Right forelimb (tissue), 1 donor: Measurements from ENCODE around the gene EDN2.

Experiments used
- DNase-seq: peaks from one replicate; pipeline ENCODE4 v3.0.0-alpha.2; 2018

EDN2 gene

DNA sequence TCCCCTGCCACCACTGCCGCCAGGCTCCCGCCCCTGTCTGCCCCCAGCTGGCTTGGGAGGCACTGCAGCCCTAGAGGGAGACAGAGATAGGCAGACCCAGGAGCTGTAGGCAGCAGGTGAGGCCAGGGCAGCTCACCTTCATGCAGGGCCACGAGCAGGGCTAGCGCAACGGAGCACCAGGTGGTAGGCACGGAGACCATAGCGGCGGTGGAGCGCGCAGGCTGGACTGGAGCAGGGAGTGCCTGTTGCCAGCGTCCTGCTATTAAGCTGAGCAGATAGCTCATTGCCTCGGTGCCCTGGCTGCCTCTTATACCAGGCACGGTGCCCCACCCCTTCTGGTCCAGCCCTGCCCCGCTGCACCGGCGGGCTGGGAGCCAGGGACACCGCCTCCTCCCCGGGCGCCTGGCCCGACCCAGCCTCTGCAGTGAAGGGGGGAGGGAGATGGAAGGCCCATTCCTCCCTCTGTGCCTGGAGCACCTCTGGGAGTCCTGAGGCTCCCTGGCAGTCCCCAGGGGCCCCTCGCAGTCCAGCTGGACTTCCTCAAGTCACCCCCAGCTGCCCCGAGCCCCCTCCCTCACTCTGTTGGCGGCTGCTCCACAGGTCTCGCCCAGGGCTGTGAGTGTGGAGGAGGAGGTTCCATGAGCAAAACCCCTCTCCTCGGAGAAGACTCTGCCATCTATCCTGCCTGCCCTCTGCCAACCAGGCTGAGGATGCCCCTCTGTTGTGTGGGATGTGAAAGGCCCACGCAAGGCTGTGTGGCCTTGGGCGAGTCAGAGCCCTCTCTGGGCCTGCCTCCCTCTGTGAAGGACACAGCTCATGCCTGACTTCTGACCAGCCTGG, at the start of gene EDN2:
Gene EDN2 (minus strand): TSS at position 282 of the 840 bp plus-strand sequence. CDS start 82 bp downstream, at position 200.
- no peak for DNase-seq

GRCh38 chr1:41533731-41534080, 49.2 kb upstream of the EDN2 start:
- DNase-seq: no peak

- DNase-seq: no peak
Observed at GRCh38 chr1:41533016-41533730, 48.7 kb upstream of the EDN2 start.

- no peak for DNase-seq
Observed at GRCh38 chr1:41532206-41532975, 47.9 kb upstream of the EDN2 start.

DNA sequence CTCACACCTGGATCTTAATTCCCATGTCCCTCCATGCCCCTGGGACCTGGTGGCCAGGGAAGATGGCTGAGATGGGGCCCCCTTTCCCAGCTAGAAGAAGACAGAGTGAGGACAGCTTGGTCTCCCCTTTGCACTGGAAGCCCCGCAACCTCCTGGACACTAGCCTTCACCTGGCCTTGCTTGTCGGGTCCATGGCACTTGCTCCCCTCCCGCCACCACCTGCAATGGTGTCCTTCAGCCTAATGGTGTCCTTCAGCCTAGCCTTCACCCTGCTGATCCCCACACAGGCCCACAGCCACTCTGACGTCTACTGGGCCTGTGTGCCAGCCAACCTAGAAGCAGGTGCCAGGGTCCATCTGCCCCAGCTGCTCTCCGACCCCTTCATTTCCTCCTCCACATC, 45.9 kb upstream of the EDN2 start:
- DNase-seq: no peak

- DNase-seq: no peak
Observed at GRCh38 chr1:41529621-41530395, 45.3 kb upstream of the EDN2 start.

DNA sequence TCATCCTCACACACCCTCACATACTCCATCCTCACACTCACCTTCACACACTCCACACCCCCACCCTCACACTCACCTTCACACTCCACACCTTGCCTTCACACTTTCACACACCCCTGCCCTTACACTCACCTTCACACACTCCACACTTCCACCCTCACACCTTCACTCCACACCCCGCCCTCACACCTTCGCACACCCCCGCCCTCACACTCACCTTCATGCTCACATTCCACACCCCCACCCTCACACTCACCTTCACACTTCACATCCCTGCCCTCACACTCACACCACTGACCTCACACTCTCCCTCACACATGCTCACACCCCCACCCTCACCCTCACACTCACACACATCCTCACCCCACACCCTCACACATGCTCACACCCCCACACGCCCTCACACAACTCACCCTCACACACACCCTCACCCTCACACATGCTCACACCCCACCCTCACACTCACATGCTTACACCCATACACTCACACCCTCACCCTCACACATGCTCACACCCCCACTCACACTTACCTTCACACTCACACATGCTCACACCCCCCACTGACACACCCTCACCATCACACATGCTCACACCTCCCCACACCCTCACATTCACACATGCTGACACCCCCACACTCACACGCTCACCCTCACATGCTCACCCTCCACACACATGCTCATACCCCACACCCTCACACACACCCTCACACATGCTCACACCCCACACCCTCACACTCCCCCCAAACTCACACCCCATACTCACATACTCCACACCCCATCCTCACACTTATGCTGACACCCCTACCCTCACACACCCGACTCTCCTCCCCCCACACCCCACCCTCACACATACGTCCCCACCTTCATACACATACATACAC, 44.5 kb upstream of the EDN2 start:
- DNase-seq: no peak

GRCh38 chr1:41528106-41528505, 43.6 kb upstream of the EDN2 start:
- no peak for DNase-seq

DNA sequence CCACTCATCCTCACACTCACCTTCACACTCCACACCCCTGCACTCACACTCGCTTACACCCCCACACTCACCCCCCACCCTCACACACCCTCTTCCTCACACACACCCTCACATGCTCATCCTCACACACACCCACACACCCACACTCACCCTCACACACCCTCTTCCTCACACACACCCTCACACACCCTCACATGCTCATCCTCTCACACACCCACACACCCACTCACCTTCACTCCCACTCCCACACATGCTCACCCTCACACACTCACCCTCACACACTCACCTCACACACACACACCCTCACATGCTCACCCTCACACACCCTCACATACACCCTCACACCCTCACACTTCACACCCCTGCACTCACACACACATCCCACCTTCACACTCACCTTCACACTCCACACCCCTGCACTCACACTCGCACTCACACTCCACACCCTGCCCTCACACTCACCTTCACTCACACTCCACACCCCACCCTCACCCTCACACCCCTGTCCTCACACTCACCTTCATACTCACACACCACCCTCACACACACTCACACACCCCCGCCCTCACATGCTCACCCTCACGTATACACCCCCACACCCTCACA, 42.6 kb upstream of the EDN2 start:
- DNase-seq: no peak

- DNase-seq: no peak
Observed at GRCh38 chr1:41525891-41526587, 41.6 kb upstream of the EDN2 start.

GRCh38 chr1:41524676-41525675, 40.5 kb upstream of the EDN2 start:
- no peak for DNase-seq

GRCh38 chr1:41523949-41524675, 39.6 kb upstream of the EDN2 start:
- DNase-seq: no peak

DNA sequence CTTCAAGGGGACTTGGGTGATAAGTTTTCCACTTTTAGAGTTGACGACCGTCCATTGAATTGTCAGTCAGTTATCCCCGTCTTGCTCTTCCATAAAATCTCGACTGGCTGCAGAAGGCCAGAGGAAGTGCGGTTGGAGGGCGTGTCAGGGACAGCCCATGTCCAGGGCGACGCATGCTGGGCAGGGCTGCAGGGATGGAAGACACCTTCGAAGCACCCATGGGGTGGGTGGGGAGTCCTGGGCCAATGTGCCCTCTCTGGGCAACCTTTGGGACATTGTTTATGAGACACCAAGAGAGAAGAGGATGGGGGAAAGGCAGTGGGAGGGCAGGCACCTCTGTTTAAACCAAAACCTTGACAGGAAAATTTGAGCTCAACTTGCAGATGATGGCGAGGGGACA, 38.6 kb upstream of the EDN2 start:
- DNase-seq: no peak

- DNase-seq: no peak
Observed at GRCh38 chr1:41521766-41522165, 37.3 kb upstream of the EDN2 start.

GRCh38 chr1:41520951-41521752, 36.7 kb upstream of the EDN2 start:
- DNase-seq: no peak

DNA sequence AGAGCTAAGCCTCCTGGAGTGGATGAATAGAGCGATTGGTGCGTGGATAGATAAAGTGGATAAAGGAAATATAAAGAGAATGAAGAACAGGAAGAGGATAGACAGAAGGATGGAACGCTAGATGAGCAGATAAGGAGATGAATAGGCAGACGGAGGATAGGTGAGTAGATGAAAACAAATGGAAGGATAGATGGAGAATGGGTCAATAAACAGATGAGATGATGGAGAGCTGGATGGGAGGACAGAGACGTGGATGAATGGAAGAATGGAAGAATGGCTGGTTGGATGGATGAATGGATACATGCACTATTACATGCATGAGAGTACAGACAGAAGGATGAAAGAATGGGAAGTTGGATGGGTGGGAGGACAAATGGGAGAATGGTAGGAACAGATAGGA, 35.2 kb upstream of the EDN2 start:
- no peak for DNase-seq

DNA sequence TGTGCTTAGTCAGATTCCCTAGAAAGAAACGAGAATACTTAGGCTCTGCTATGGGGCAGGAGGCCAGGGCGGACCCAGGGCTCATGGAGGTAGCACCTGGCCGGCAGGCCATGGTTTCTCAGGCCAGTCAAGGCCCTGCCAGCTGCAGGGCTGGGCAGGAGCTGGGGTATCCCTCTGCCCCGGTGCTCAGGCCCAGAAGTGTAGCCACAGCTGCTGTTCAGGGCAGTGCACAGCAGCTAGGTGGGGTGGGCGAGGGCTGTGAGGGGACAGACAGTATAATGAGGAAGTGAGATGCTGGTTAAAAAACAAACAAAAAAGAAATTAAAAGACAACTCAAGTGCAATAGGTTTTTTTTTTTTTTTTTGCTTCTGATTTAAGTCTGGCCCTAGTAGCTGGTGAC, 34.0 kb upstream of the EDN2 start:
- no peak for DNase-seq

GRCh38 chr1:41517062-41517438, 32.6 kb upstream of the EDN2 start:
- no peak for DNase-seq
